Transverse colon (tissue), 4 donors: ENCODE results near the gene DYNC1I1. TPM values are rescaled to one million over a fixed set of nuclear protein-coding genes. Genes with fewer than 3 reads are reported as not detected.

ENCODE experiments used
- DNase-seq: peaks from one replicate; pipeline ENCODE4 v3.0.0-alpha.2; 2019
- H3K27ac ChIP-seq, 4 donors: fragments of 200-600 bp; sonication (generic); 2 replicates each; pipeline ENCODE4 v1.5.1; 2016 to 2018; ENCODE audit warnings: inconsistent platforms in 4 of 4
- H3K27me3 ChIP-seq: fragments of 200-600 bp; sonication (generic); 2 replicates; pipeline ENCODE4 v1.5.1; 2017; ENCODE audit warnings: inconsistent platforms
- H3K36me3 ChIP-seq, 4 donors: fragments of 200-600 bp; sonication (generic); 2 replicates each; pipeline ENCODE4 v1.5.1; 2017 to 2019; ENCODE audit warnings: inconsistent platforms in 4 of 4
- H3K4me1 ChIP-seq, 4 donors: fragments of 200-600 bp; sonication (generic); 2 replicates each; pipeline ENCODE4 v1.5.1; 2017 to 2020; ENCODE audit warnings: inconsistent platforms in 4 of 4
- H3K4me3 ChIP-seq, 4 donors: fragments of 200-600 bp; sonication (generic); 1 replicate in 1 of 4; 2 replicates in 3 of 4; pipeline versions ENCODE4 v1.5.1 to v1.6.1; 2017 to 2019; ENCODE audit warnings: inconsistent platforms in 4 of 4
- H3K9me3 ChIP-seq, 2 donors: fragments of 200-600 bp; sonication (generic); 2 replicates each; pipeline ENCODE4 v1.5.1; 2017 to 2019; ENCODE audit warnings: inconsistent platforms in 2 of 2
- CTCF ChIP-seq, 5 experiments: fragments of 200-600 bp in 3 of 5; fragments of 450-650 bp in 2 of 5; sonication (generic) in 3 of 5; IDR thresholded peaks; 1 replicate in 2 of 5; 2 replicates in 3 of 5; pipeline ENCODE4 v1.5.1; 2016 to 2017; ENCODE audit warnings: antibody characterized with exemption in 5 of 5, inconsistent platforms in 3 of 5, mild to moderate bottlenecking in 2 of 5, moderate library complexity in 1 of 5
- EP300 ChIP-seq: sonication (generic); formaldehyde crosslinking; IDR thresholded peaks from one replicate; pipeline ENCODE4 v1.6.1; 2017; ENCODE audit warnings: antibody characterized with exemption, low read depth
- POLR2A ChIP-seq: fragments of 450-650 bp; IDR thresholded peaks from one replicate; pipeline ENCODE4 v1.6.1; 2016; ENCODE audit warnings: antibody characterized with exemption, mild to moderate bottlenecking, moderate library complexity
- POLR2AphosphoS5 ChIP-seq, 3 donors: sonication (generic); formaldehyde crosslinking; IDR thresholded peaks; one replicate each; pipeline ENCODE4 v1.6.1; 2016; ENCODE audit warnings: antibody characterized with exemption in 3 of 3
- WGBS, 2 donors: methylation state at CpG; one replicate each; pipeline ENCODE4 v1.1.5; 2018; ENCODE audit warnings: low coverage in 1 of 2; 5-methylcytosine and 5-hydroxymethylcytosine counted together
- in situ Hi-C, 4 donors: fragments of 200-750 bp; cut with MboI; loops; one replicate each; pipeline versions ENCODE4 v1.15.0 to v1.15.1; 2017; ENCODE audit warnings: low sequenced_read_pairs in 3 of 4, low pct_ligation_motif_present in 1 of 4, low pct_unique_long_range_greater_than_20kb in 1 of 4
- intact Hi-C: fragments of 100-400 bp; cut with DNase I; formaldehyde crosslinking; loops from one replicate; pipeline ENCODE4 v1.15.1; 2023; ENCODE audit warnings: low total_unique reads
- total RNA-seq, 4 donors: library from RNA; depleted of rRNA; stranded (reverse); fragments of >200 nt; gene quantifications; one replicate each; pipeline ENCODE4 v1.1.0, GENCODE V29; 2016

Gene DYNC1I1
- total RNA-seq, 4 donors from 2014 or later: 1.8 to 37.0 (median 7.4) TPM

GRCh38 chr7:95922191-95922590, 149.8 kb downstream of the DYNC1I1 start:
- Histone ChIP-seq H3K27me3 (no peaks in the 10 kb centered on the region), H3K36me3 (no peaks in the 10 kb centered on the region), H3K27ac (no peak overlapping the region), H3K4me1 (no peaks in the 10 kb centered on the region), H3K9me3 (no peaks in the 10 kb centered on the region), H3K4me3 (no peak overlapping the region)
- 51 to 64% methylated on average over 3 of the region's 3 CpGs for WGBS, 2 donors
- no peak for TF ChIP-seq EP300
- intact Hi-C loops (no loop called here), in situ Hi-C loops (loop anchor here in 3 of 4 donors (25.0 kb wide), 3 partner anchors 1115 to 1915 kb away; no protein-coding TSS in a partner anchor)
- DNase-seq: no peak

- H3K27ac ChIP-seq: no peak overlapping the region
- H3K4me1 ChIP-seq: no peaks in the 10 kb centered on the region
- H3K27me3 ChIP-seq: no peaks in the 10 kb centered on the region
- 67 to 76% methylated on average over 3 of the region's 3 CpGs for whole genome bisulfite sequencing, 2 donors
- intact Hi-C loops: no loop called here
- no peak for TF ChIP-seq CTCF (IDR thresholded peaks at IDR 0.05)
- H3K4me3 ChIP-seq: no peak overlapping the region
- H3K36me3 ChIP-seq: no peaks in the 10 kb centered on the region
- in situ Hi-C loops: no loop called here
- DNase-seq: no peak
- H3K9me3 ChIP-seq: no peaks in the 10 kb centered on the region
Measured at GRCh38 chr7:95925236-95925635, 152.9 kb downstream of the DYNC1I1 start.

- intact Hi-C loops: no loop called here
- DNase-seq: no peak
- TF ChIP-seq EP300: no peak
- no peak for TF ChIP-seq POLR2A
- no peak for TF ChIP-seq POLR2AphosphoS5 (IDR thresholded peaks at IDR 0.05)
- Histone ChIP-seq H3K4me1 (no peaks in the 10 kb centered on the region), H3K36me3 (no peaks in the 10 kb centered on the region), H3K27ac (no peak overlapping the region), H3K4me3 (no peak overlapping the region), H3K9me3 (no peaks in the 10 kb centered on the region), H3K27me3 (no peaks in the 10 kb centered on the region)
- in situ Hi-C loops: no loop called here
Measured at GRCh38 chr7:95925971-95926370, 153.6 kb downstream of the DYNC1I1 start.

GRCh38 chr7:95927756-95928155, 155.4 kb downstream of the DYNC1I1 start:
- in situ Hi-C loops (no loop called here), intact Hi-C loops (no loop called here)
- H3K27ac ChIP-seq: no peak overlapping the region
- H3K4me3 ChIP-seq: no peak overlapping the region
- no peaks in the 10 kb centered on the region for H3K9me3 ChIP-seq
- DNase-seq: no peak
- TF ChIP-seq POLR2AphosphoS5 (IDR thresholded peaks at IDR 0.05) (no peak), POLR2A (no peak), EP300 (no peak), CTCF (IDR thresholded peaks at IDR 0.05) (no peak)
- H3K27me3 ChIP-seq: no peaks in the 10 kb centered on the region
- WGBS, 2 donors: 69 to 73% methylated on average over 4 to 5 of the region's 5 CpGs
- no peaks in the 10 kb centered on the region for H3K4me1 ChIP-seq
- H3K36me3 ChIP-seq: no peaks in the 10 kb centered on the region

- Histone ChIP-seq H3K4me3 (no peak overlapping the region), H3K27ac (no peak overlapping the region), H3K9me3 (no peaks in the 10 kb centered on the region), H3K36me3 (no peaks in the 10 kb centered on the region), H3K4me1 (no peaks in the 10 kb centered on the region), H3K27me3 (no peaks in the 10 kb centered on the region)
- 62 to 67% methylated on average over 1 of the region's 1 CpG for WGBS, 2 donors
- no peak for TF ChIP-seq POLR2AphosphoS5 (IDR thresholded peaks at IDR 0.05)
- no peak for TF ChIP-seq EP300
- no peak for TF ChIP-seq CTCF (IDR thresholded peaks at IDR 0.05)
- no peak for TF ChIP-seq POLR2A
- no peak for DNase-seq
- in situ Hi-C loops (no loop called here), intact Hi-C loops (no loop called here)
Measured at GRCh38 chr7:95929710-95930280, 157.4 kb downstream of the DYNC1I1 start.
